Neural crest cell (in vitro differentiated cells): ENCODE results near the gene AFF2. TPM values are rescaled to one million over a fixed set of nuclear protein-coding genes. Genes with fewer than 3 reads are reported as not detected.

Source experiments
- DNase-seq: peaks from one replicate; pipeline ENCODE4 v3.0.0; 2021; ENCODE audit warnings: low read depth, mixed read lengths, low spot score
- H3K27ac Mint-ChIP-seq: one replicate; pipeline ENCODE4 v1.8.0; 2021; ENCODE audit warnings: mild to moderate bottlenecking, mixed read lengths; ENCODE audit not compliant: unreplicated experiment
- H3K27me3 Mint-ChIP-seq: 2 replicates; pipeline ENCODE4 v1.8.0; 2021; ENCODE audit warnings: low read depth, mild to moderate bottlenecking, mixed read lengths
- H3K36me3 Mint-ChIP-seq: 2 replicates; pipeline ENCODE4 v1.8.0; 2021; ENCODE audit warnings: low read depth, mild to moderate bottlenecking, mixed read lengths
- H3K4me1 Mint-ChIP-seq: 2 replicates; pipeline ENCODE4 v1.8.0; 2021; ENCODE audit warnings: mixed read lengths
- H3K4me3 Mint-ChIP-seq: one replicate; pipeline ENCODE4 v1.8.0; 2021; ENCODE audit warnings: mild to moderate bottlenecking, mixed read lengths
- H3K9me3 Mint-ChIP-seq: 2 replicates; pipeline ENCODE4 v1.8.0; 2021; ENCODE audit warnings: mixed read lengths
- CTCF ChIP-seq: fragments of 200-600 bp; sonication (generic); conservative IDR thresholded peaks from 2 replicates; pipeline ENCODE4 v1.5.0; 2021; ENCODE audit warnings: antibody characterized with exemption, mild to moderate bottlenecking
- total RNA-seq: library from RNA; stranded (reverse); gene quantifications from 2 replicates; pipeline ENCODE4 v1.2.1, GENCODE V29; 2021

The AFF2 gene
- total RNA-seq, 1 donor from 2014 or later = 15.4 TPM

GRCh38 chrX:149002320-149002719, 501.9 kb downstream of the AFF2 start:
- Mint-ChIP-seq H3K4me1 (no peaks in the 10 kb centered on the region), H3K36me3 (no peaks in the 10 kb centered on the region), H3K27ac (no peak overlapping the region), H3K27me3 (no peaks in the 10 kb centered on the region), H3K4me3 (no peak overlapping the region), H3K9me3 (no peaks in the 10 kb centered on the region)
- TF ChIP-seq CTCF = no peak
- DNase-seq = no peak

- no peak overlapping the region for H3K27ac Mint-ChIP-seq
- H3K4me3 Mint-ChIP-seq = no peak overlapping the region
- TF ChIP-seq CTCF = no peak
- H3K4me1 Mint-ChIP-seq = no peaks in the 10 kb centered on the region
- DNase-seq = no peak
- no peaks in the 10 kb centered on the region for H3K27me3 Mint-ChIP-seq
- H3K9me3 Mint-ChIP-seq = peaks cover 3% of the 10 kb centered on the region
- H3K36me3 Mint-ChIP-seq = no peaks in the 10 kb centered on the region
Measured at GRCh38 chrX:149003863-149004660, 503.6 kb downstream of the AFF2 start.

GRCh38 chrX:149004936-149005335, 504.5 kb downstream of the AFF2 start:
- H3K9me3 Mint-ChIP-seq = peaks cover 3% of the 10 kb centered on the region
- no peaks in the 10 kb centered on the region for H3K27me3 Mint-ChIP-seq
- no peak for DNase-seq
- no peak for TF ChIP-seq CTCF
- H3K27ac Mint-ChIP-seq = no peak overlapping the region
- H3K4me3 Mint-ChIP-seq = no peak overlapping the region
- H3K4me1 Mint-ChIP-seq = no peaks in the 10 kb centered on the region
- no peaks in the 10 kb centered on the region for H3K36me3 Mint-ChIP-seq

- Mint-ChIP-seq H3K4me3 (no peak overlapping the region), H3K4me1 (no peaks in the 10 kb centered on the region), H3K36me3 (no peaks in the 10 kb centered on the region), H3K27ac (no peak overlapping the region), H3K9me3 (peaks cover 3% of the 10 kb centered on the region), H3K27me3 (no peaks in the 10 kb centered on the region)
- no peak for TF ChIP-seq CTCF
- DNase-seq = no peak
Measured at GRCh38 chrX:149006235-149006634, 505.8 kb downstream of the AFF2 start.

- no peaks in the 10 kb centered on the region for H3K4me1 Mint-ChIP-seq
- H3K27ac Mint-ChIP-seq = no peak overlapping the region
- no peak overlapping the region for H3K4me3 Mint-ChIP-seq
- H3K36me3 Mint-ChIP-seq = no peaks in the 10 kb centered on the region
- no peak for TF ChIP-seq CTCF
- H3K9me3 Mint-ChIP-seq = peaks cover 3% of the 10 kb centered on the region
- DNase-seq = no peak
- H3K27me3 Mint-ChIP-seq = no peaks in the 10 kb centered on the region
Measured at GRCh38 chrX:149007423-149007822, 507.0 kb downstream of the AFF2 start.
